ENCODE data around the gene SNAP25.

GRCh38 chr20:10200330-10200729 lies 18.3 kb upstream of the SNAP25 start:
- TF ChIP-seq JUND (IDR thresholded peaks at IDR 0.05) (no peak), SRF (IDR thresholded peaks at IDR 0.05; ENCODE audit: low read depth) (no peak), CTCF (IDR thresholded peaks at IDR 0.05 in 2 of 3, conservative IDR thresholded peaks at IDR 0.05 in 1 of 3; ENCODE audit: borderline replicate concordance in 1 of 3, insufficient read depth in 1 of 3, low read depth in 2 of 3, low read length in 2 of 3) (no peak), EZH2phosphoT487 (IDR thresholded peaks at IDR 0.05; ENCODE audit: borderline replicate concordance) (no peak), POLR2A (IDR thresholded peaks at IDR 0.05; ENCODE audit: borderline replicate concordance, extremely low read depth, insufficient read depth, insufficient read length) (no peak), POLR2AphosphoS5 (IDR thresholded peaks at IDR 0.05; ENCODE audit: low read depth, low read length) (no peak), SIN3A (IDR thresholded peaks at IDR 0.05; ENCODE audit: low read depth) (no peak)
